Right forelimb (tissue), 1 donor: ENCODE data around the gene KLC3.
"Not testable (repeated sequence)": the region's sequence is repeated elsewhere in the genome, so short reads cannot be mapped to it uniquely, and the experiment has no call there.

Experiments used
- DNase-seq: peaks from one replicate; pipeline ENCODE4 v3.0.0-alpha.2; 2018

The KLC3 gene

GRCh38 chr19:45340232-45340898 is at the start of gene KLC3:
TSS of gene KLC3 (plus strand) at chr19:45340750. CDS start at chr19:45345542, 4,792 bp downstream.
- DNase-seq, result no peak

- no peak for DNase-seq
Measured at GRCh38 chr19:45291834-45292233, 48.7 kb upstream of the KLC3 start.

- no peak for DNase-seq
Measured at GRCh38 chr19:45293682-45294081, 46.9 kb upstream of the KLC3 start.

GRCh38 chr19:45294291-45295029 is 46.1 kb upstream of the KLC3 start:
- DNase-seq, result peak; percentile 68

GRCh38 chr19:45295873-45296272 is 44.7 kb upstream of the KLC3 start:
- DNase-seq, result no peak

GRCh38 chr19:45296355-45296754 is 44.2 kb upstream of the KLC3 start:
- no peak for DNase-seq

GRCh38 chr19:45297674-45298073 is 42.9 kb upstream of the KLC3 start:
- no peak for DNase-seq

- DNase-seq, result no peak
Measured at GRCh38 chr19:45298264-45298663, 42.3 kb upstream of the KLC3 start.

- no peak for DNase-seq
Measured at GRCh38 chr19:45299719-45300118, 40.8 kb upstream of the KLC3 start.

- no peak for DNase-seq
Measured at GRCh38 chr19:45302416-45302815, 38.1 kb upstream of the KLC3 start.

- no peak for DNase-seq
Measured at GRCh38 chr19:45303269-45304060, 37.1 kb upstream of the KLC3 start.

- DNase-seq, result no peak
Measured at GRCh38 chr19:45304141-45304926, 36.2 kb upstream of the KLC3 start.

- no peak for DNase-seq
Measured at GRCh38 chr19:45305007-45305406, 35.5 kb upstream of the KLC3 start.

GRCh38 chr19:45305421-45305820 is 35.1 kb upstream of the KLC3 start:
- no peak for DNase-seq

- DNase-seq, result no peak
Measured at GRCh38 chr19:45306040-45306439, 34.5 kb upstream of the KLC3 start.

GRCh38 chr19:45306518-45307027 is 34.0 kb upstream of the KLC3 start:
- DNase-seq, result no peak

GRCh38 chr19:45307361-45307760 is 33.2 kb upstream of the KLC3 start:
- DNase-seq, result no peak

GRCh38 chr19:45309322-45309721 is 31.2 kb upstream of the KLC3 start:
- DNase-seq, result not testable (repeated sequence)

GRCh38 chr19:45311621-45312020 is 28.9 kb upstream of the KLC3 start:
- no peak for DNase-seq

GRCh38 chr19:45312285-45312684 is 28.3 kb upstream of the KLC3 start:
- not testable (repeated sequence) for DNase-seq

- no peak for DNase-seq
Measured at GRCh38 chr19:45314708-45315245, 25.8 kb upstream of the KLC3 start.

GRCh38 chr19:45315304-45315703 is 25.2 kb upstream of the KLC3 start:
- DNase-seq, result no peak
